Measurements from ENCODE around the gene KRTAP5-2.
"Not testable (repeated sequence)": the region's sequence is repeated elsewhere in the genome, so short reads cannot be mapped to it uniquely, and the experiment has no call there.

KRTAP5-2 gene

DNA sequence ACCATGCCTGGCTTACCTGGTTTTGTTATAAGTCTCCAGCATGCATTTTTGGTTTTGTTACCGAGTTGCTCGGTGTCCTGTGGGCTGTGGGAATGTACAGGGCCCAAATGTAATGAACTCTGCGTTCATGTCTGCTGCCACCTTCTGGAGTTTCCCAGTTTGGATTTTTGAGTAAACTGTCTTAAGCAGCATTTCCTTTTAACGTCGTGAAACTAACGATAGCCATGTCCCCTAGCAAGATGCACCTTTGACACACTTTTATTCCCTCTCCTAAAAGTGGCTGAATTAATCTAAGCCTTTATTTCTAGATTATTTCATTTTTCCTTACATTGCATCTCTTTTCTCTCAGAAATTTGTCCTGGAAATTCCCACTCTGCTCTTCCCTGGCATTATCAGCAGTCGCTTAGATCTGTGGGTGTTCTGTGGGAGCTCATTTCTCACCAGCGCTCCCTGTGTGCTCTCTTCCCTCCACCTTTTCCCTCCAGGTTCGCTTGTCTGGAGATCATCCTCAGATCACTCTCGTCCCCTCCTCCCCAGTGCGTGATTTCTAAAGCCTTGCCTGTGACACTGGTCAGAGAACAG, 2.0 kb downstream of the KRTAP5-2 start:
- DNase-seq; H3K27ac ChIP-seq (ENCODE audit: low read length); H3K9me3 ChIP-seq (replicated peaks; ENCODE audit: insufficient read depth, low read length): not testable (repeated sequence)

DNA sequence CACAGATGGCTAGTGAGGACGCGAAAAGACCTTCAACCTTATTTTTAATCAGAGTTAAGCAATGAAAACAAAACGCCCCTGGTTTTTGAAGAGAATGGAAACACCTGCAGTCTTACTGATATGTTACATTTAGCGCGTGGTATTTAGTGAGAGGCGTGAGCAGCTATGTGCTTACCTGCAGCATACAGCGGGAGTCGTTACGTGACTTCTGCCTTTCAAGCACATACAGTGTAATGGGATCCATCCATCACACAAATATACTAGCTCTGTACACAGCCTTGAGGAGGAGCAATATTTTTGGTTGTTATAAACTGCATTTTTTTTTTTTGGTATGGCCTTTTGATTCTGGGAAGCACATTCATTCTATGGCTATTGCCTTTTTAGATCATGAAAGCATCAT, 5.5 kb downstream of the KRTAP5-2 start:
- Histone ChIP-seq H3K36me3 (replicated peaks; ENCODE audit: insufficient read depth, low read length) (no peaks in the 10 kb centered on the region), H3K4me3 (ENCODE audit: low read length) (no peak overlapping the region), H3K79me2 (ENCODE audit: low read length) (no peaks in the 10 kb centered on the region), H3K9me2 (replicated peaks; ENCODE audit: insufficient read depth, low read length) (no peaks in the 10 kb centered on the region), H3K4me2 (ENCODE audit: low read depth, low read length) (no peak overlapping the region), H3K9ac (ENCODE audit: low read length) (no peak overlapping the region), H4K20me1 (ENCODE audit: insufficient read depth, low read length) (no peaks in the 10 kb centered on the region), H2AFZ (ENCODE audit: low read length) (no peak overlapping the region), H3K4me1 (ENCODE audit: low read length) (no peaks in the 10 kb centered on the region), H3F3A (ENCODE audit: insufficient read depth, low read length) (no peaks in the 10 kb centered on the region), H3K27ac (ENCODE audit: low read length) (no peak overlapping the region), H3K9me3 (replicated peaks; ENCODE audit: insufficient read depth, low read length) (no peaks in the 10 kb centered on the region), H3K27me3 (replicated peaks; ENCODE audit: insufficient read depth, low read length) (peaks cover 98% of the 10 kb centered on the region)
- no peak for DNase-seq
- no peak for TF ChIP-seq CTCF (IDR thresholded peaks at IDR 0.05; ENCODE audit: low read length)
- TF ChIP-seq EZH2 (optimal IDR thresholded peaks at IDR 0.05; ENCODE audit: low read depth, low read length): no peak
- TF ChIP-seq EZH2phosphoT487 (IDR thresholded peaks at IDR 0.05; ENCODE audit: low read length): no peak

More for the DNA sequence above, 2.0 kb downstream of the KRTAP5-2 start:
- not testable (repeated sequence) for H2AFZ ChIP-seq (ENCODE audit: low read length); H3K36me3 ChIP-seq (replicated peaks; ENCODE audit: insufficient read depth, low read length); H3K9ac ChIP-seq (ENCODE audit: low read length); H3K9me2 ChIP-seq (replicated peaks; ENCODE audit: insufficient read depth, low read length); H3K79me2 ChIP-seq (ENCODE audit: low read length); H3K4me1 ChIP-seq (ENCODE audit: low read length); H3K4me2 ChIP-seq (ENCODE audit: low read depth, low read length); H3F3A ChIP-seq (ENCODE audit: insufficient read depth, low read length); H3K4me3 ChIP-seq (ENCODE audit: low read length); H4K20me1 ChIP-seq (ENCODE audit: insufficient read depth, low read length)
- peaks cover 98% of the 10 kb centered on the region for H3K27me3 ChIP-seq (replicated peaks; ENCODE audit: insufficient read depth, low read length)

DNA sequence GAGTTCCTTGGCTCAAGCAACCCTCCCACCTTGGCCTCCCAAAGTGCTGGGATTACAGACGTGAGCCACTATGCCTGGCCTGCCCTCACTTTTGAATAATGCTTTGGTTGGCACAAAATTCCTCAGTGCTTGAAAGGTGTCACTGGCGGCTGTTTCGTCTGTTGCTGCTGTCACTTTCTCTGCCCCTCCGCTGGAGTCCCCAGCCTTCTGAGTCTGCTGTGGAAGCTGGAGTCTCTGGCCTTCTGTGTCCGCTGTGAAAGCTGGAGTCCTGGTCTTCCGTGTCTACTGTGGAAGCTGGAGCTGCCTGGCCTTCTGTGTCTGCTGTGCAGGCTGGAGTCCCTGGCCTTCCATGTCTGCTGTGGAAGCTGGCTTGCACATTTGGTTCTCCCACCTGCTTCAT, 8.1 kb downstream of the KRTAP5-2 start:
- Histone ChIP-seq H3K36me3 (replicated peaks; ENCODE audit: insufficient read depth, low read length) (no peaks in the 10 kb centered on the region), H3K9ac (ENCODE audit: low read length) (no peak overlapping the region), H4K20me1 (ENCODE audit: insufficient read depth, low read length) (no peaks in the 10 kb centered on the region), H3K4me2 (ENCODE audit: low read depth, low read length) (no peak overlapping the region), H3K9me3 (replicated peaks; ENCODE audit: insufficient read depth, low read length) (no peaks in the 10 kb centered on the region), H2AFZ (ENCODE audit: low read length) (no peak overlapping the region), H3K4me1 (ENCODE audit: low read length) (no peaks in the 10 kb centered on the region), H3F3A (ENCODE audit: insufficient read depth, low read length) (no peaks in the 10 kb centered on the region), H3K27ac (ENCODE audit: low read length) (no peak overlapping the region), H3K27me3 (replicated peaks; ENCODE audit: insufficient read depth, low read length) (peaks cover 94% of the 10 kb centered on the region), H3K4me3 (ENCODE audit: low read length) (no peak overlapping the region), H3K79me2 (ENCODE audit: low read length) (no peaks in the 10 kb centered on the region), H3K9me2 (replicated peaks; ENCODE audit: insufficient read depth, low read length) (no peaks in the 10 kb centered on the region)
- TF ChIP-seq CTCF (IDR thresholded peaks at IDR 0.05; ENCODE audit: low read length): no peak
- no peak for TF ChIP-seq EZH2 (optimal IDR thresholded peaks at IDR 0.05; ENCODE audit: low read depth, low read length)
- no peak for DNase-seq

DNA sequence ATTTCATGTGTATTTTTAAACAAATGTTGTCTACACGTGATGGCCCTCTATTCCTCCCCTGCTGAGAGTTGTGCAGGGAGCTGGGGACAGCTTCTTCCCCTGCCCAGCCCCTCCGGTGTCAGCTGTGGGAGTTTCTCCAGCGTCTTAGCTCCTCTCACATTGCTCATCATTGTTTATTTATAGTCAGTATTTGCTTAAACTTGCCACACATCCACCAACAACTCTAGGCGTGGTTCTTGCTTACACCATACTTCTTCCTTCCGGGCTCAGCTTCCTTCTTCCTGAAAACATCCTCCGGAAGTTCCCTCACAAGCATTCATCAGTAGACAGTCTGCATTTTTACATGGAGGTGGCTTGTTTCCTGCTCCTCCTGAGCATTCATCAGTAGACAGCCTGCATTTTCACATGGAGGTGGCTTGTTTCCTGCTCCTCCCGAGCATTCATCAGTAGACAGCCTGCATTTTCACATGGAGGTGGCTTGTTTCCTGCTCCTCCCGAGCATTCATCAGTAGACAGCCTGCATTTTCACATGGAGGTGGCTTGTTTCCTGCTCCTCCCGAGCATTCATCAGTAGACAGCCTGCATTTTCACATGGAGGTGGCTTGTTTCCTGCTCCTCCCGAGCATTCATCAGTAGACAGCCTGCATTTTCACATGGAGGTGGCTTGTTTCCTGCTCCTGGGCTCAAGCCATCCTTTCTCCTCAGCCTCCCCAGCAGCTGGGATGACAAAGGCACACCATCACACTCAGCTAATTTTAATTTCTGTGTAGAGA, 8.7 kb downstream of the KRTAP5-2 start:
- DNase-seq; H3K4me3 ChIP-seq (ENCODE audit: low read length); H3K36me3 ChIP-seq (replicated peaks; ENCODE audit: insufficient read depth, low read length); H3K4me2 ChIP-seq (ENCODE audit: low read depth, low read length); H3K9me2 ChIP-seq (replicated peaks; ENCODE audit: insufficient read depth, low read length); H3K79me2 ChIP-seq (ENCODE audit: low read length); H3K9ac ChIP-seq (ENCODE audit: low read length); H3K9me3 ChIP-seq (replicated peaks; ENCODE audit: insufficient read depth, low read length); H3K27ac ChIP-seq (ENCODE audit: low read length); H2AFZ ChIP-seq (ENCODE audit: low read length); H3K4me1 ChIP-seq (ENCODE audit: low read length); H4K20me1 ChIP-seq (ENCODE audit: insufficient read depth, low read length); H3F3A ChIP-seq (ENCODE audit: insufficient read depth, low read length): not testable (repeated sequence)
- peaks cover 89% of the 10 kb centered on the region for H3K27me3 ChIP-seq (replicated peaks; ENCODE audit: insufficient read depth, low read length)

Data from MM.1S (cell line).